Measurements from ENCODE around the gene DHRS11. TPM values are rescaled to one million over a fixed set of nuclear protein-coding genes. Genes with fewer than 3 reads are reported as not detected.

DHRS11 gene
- total and polyA plus RNA-seq, 2 of the 8 experiments (the other 6 are each of a cell fraction or from before 2014, with no cell fraction given), result 29.5 to 63.3 TPM

DNA sequence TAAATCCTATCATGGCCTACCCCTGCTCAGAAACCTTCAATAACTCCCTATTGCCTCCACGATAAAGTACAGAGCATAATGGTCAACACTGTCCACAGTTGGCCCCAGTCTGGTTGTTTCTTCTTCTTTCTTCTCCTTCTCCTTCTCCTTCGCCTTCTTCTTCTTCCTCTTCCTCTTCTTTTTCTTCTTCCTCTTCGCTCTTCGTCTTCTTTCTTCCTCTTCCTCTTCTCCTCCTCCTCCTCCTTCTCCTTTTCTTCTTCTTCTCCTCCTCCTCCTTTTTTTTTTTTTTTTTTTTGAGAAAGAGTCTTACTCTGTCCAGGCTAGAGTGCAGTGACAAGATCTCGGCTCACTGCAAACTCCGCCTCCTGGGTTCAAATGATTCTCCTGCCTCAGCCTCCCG lies 33.5 kb downstream of the DHRS11 start:
- FAIRE-seq (no peak), DNase-seq (ENCODE audit: low read depth in 1 of 2, low spot score in 2 of 2) (no peak)
- Histone ChIP-seq H3K4me3 (ENCODE audit: extremely low read depth in 1 of 4, insufficient read depth in 2 of 4, low read depth in 3 of 4, low read length in 4 of 4) (no peak overlapping the region), H4K91ac (replicated peaks; ENCODE audit: insufficient read length, low read length) (no peak overlapping the region), H3K56ac (replicated peaks; ENCODE audit: insufficient read length, low read depth, low read length) (no peak overlapping the region), H3K23me2 (ENCODE audit: low read depth, low read length) (no peaks in the 10 kb centered on the region), H2BK5ac (ENCODE audit: low read depth, low read length) (no peak overlapping the region), H2BK15ac (ENCODE audit: low read length) (no peak overlapping the region), H2BK12ac (ENCODE audit: low read depth, low read length) (no peak overlapping the region), H3K23ac (ENCODE audit: insufficient read length) (no peak overlapping the region), H4K5ac (ENCODE audit: insufficient read length, low read depth, low read length) (no peak overlapping the region), H3K9ac (replicated peaks in 1 of 4; ENCODE audit: extremely low read depth in 1 of 4, low read depth in 3 of 4, low read length in 3 of 4) (no peak overlapping the region), H2AFZ (ENCODE audit: low read length) (no peak overlapping the region), H3K14ac (ENCODE audit: insufficient read length) (no peak overlapping the region), H3K4me2 (ENCODE audit: insufficient read depth in 1 of 2, low read depth in 2 of 2, low read length in 2 of 2) (no peak overlapping the region), H3K79me2 (ENCODE audit: control insufficient read depth in 1 of 2, insufficient read depth in 2 of 2, low read length in 2 of 2) (no peaks in the 10 kb centered on the region), H3K4ac (replicated peaks; ENCODE audit: insufficient read length, low read depth, low read length) (no peak overlapping the region), H2AK5ac (ENCODE audit: low read depth, low read length) (no peak overlapping the region), H2BK20ac (ENCODE audit: low read length) (no peak overlapping the region), H3K79me1 (ENCODE audit: low read depth, low read length) (no peaks in the 10 kb centered on the region; the same call in 1 of the 2 replicates), H3K27me3 (replicated peaks in 1 of 4; ENCODE audit: control insufficient read depth in 3 of 4, extremely low read depth in 1 of 4, insufficient read depth in 3 of 4, low read length in 3 of 4) (no peaks in the 10 kb centered on the region; a peak in 1 of 7 replicates), H3K9me3 (ENCODE audit: insufficient read depth in 2 of 2, low read depth in 1 of 2, low read length in 1 of 2) (no peaks in the 10 kb centered on the region), H3K36me3 (ENCODE audit: control insufficient read depth in 2 of 4, insufficient read depth in 4 of 4, low read length in 3 of 4) (no peaks in the 10 kb centered on the region), H4K20me1 (replicated peaks in 1 of 2; ENCODE audit: control insufficient read depth in 1 of 2, insufficient read depth in 2 of 2, low read length in 2 of 2) (peaks cover 1 to 3% of the 10 kb centered on the region in 2 experiments), H3K27ac (ENCODE audit: low read depth, low read length) (no peak overlapping the region), H3K18ac (ENCODE audit: extremely low read depth, low read length) (no peak overlapping the region), H2BK120ac (replicated peaks; ENCODE audit: low read depth, low read length) (no peak overlapping the region), H4K8ac (ENCODE audit: extremely low read depth, insufficient read depth, low read length) (no peak overlapping the region), H3K4me1 (replicated peaks in 1 of 4; ENCODE audit: control insufficient read depth in 3 of 4, insufficient read depth in 4 of 4, low read length in 3 of 4) (peaks cover 0 to 14% (median 3%) of the 10 kb centered on the region in 4 experiments; a peak in 6 of 7 replicates)
- WGBS, 2 experiments (ENCODE audit: extremely low coverage in 1 of 2, insufficient coverage in 1 of 2, insufficient read length in 1 of 2, insufficient replicate concordance in 2 of 2, low coverage in 1 of 2, low lambda C conversion rate in 2 of 2, missing lambda C conversion rate in 1 of 2), result 59 to 100% methylated on average over 3 to 5 of the region's 7 CpGs
- POLR2A ChIA-PET (ENCODE audit: partially characterized antibody), result interaction anchor here (1.4 kb wide), 2 partner anchors 23 to 24 kb away, joined by 3 to 5 read pairs; partner anchors contain the start of gene MRM1
- no peak for TF ChIP-seq MAFK (IDR thresholded peaks at IDR 0.05; ENCODE audit: low read depth, low read length)
- TF ChIP-seq TAF7 (optimal IDR thresholded peaks at IDR 0.05; ENCODE audit: borderline replicate concordance, low read depth, low read length), result no peak
- TF ChIP-seq JUND (IDR thresholded peaks at IDR 0.05; ENCODE audit: low read length), result no peak
- TF ChIP-seq KDM1A (IDR thresholded peaks at IDR 0.05; ENCODE audit: borderline replicate concordance, low read length), result no peak
- TF ChIP-seq YY1 (IDR thresholded peaks at IDR 0.05; ENCODE audit: low read depth, low read length), result no peak
- no peak for TF ChIP-seq CHD1 (IDR thresholded peaks at IDR 0.05; ENCODE audit: low read depth, low read length)
- TF ChIP-seq EZH2 (IDR thresholded peaks at IDR 0.05; ENCODE audit: low read depth, low read length, severe bottlenecking), result no peak
- TF ChIP-seq EP300 (IDR thresholded peaks at IDR 0.05; ENCODE audit: borderline replicate concordance in 1 of 2, low read depth in 2 of 2, low read length in 2 of 2), result no peak
- no peak for TF ChIP-seq CBX5 (IDR thresholded peaks at IDR 0.05; ENCODE audit: low read depth, low read length)
- no peak for TF ChIP-seq KDM4A (IDR thresholded peaks at IDR 0.05; ENCODE audit: low read depth, low read length, severe bottlenecking)
- TF ChIP-seq CHD2 (IDR thresholded peaks at IDR 0.05; ENCODE audit: low read length), result no peak
- no peak for TF ChIP-seq SIX5 (IDR thresholded peaks at IDR 0.05; ENCODE audit: low read depth, low read length)
- CTCF ChIA-PET (ENCODE audit: partially characterized antibody), result interaction anchor here (0.6 to 9.5 kb wide), 39 partner anchors 11 to 665 kb away, joined by 3 to 122 read pairs (median 4); partner anchors contain the start of gene LHX1
